Glomerular visceral epithelial cell (primary cell): Measurements from ENCODE around the gene AP4M1.

Source experiments
- DNase-seq: peaks from one replicate; pipeline ENCODE4 v3.0.0-alpha.2; 2016; ENCODE audit errors: extremely low spot score

The AP4M1 gene, protein sequence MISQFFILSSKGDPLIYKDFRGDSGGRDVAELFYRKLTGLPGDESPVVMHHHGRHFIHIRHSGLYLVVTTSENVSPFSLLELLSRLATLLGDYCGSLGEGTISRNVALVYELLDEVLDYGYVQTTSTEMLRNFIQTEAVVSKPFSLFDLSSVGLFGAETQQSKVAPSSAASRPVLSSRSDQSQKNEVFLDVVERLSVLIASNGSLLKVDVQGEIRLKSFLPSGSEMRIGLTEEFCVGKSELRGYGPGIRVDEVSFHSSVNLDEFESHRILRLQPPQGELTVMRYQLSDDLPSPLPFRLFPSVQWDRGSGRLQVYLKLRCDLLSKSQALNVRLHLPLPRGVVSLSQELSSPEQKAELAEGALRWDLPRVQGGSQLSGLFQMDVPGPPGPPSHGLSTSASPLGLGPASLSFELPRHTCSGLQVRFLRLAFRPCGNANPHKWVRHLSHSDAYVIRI

DNA sequence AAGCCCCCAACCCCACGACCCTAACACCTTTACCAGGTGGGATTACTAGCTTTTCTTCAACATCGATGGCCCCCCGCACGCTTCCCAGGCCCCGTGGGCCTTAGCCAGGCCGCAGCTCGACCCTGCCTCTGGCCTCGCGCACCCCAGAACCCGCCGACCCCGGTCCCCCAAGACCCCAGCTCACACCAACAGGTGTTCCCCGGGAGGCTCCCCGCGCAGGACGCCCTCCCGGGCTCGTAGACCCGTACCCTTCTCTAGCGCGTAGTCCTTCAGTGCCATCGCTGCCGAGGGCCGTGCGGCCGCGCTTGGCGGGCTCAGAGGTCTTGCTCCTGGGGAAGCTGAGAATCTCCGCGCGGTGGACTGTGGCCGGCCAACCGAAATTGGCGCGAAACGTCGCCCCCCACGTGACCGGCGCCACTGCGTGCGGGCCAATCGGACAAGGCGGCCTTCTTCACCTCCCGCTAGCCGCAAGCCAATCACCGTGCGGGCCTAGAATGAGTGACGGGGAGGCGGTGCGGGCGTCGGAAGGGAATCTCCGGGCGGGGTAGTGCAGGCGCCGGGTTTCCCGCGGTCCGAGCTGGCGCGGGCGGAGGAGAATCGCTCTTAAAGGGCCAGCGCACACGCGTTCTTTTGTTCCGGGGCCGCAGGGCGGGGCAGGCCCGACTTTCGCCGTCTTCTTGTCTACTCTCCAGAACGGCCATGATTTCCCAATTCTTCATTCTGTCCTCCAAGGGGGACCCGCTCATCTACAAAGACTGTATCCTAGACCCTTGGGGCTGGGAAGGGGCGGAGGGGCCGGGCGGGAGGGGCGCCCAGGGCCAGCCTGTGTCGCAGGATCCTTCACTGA, at the start of gene AP4M1, which contains the start of gene MCM7:
Gene AP4M1 (plus strand): TSS at position 628 of the 847 bp plus-strand sequence. CDS start 72 bp downstream, at position 700.
Gene MCM7 (minus strand): TSS at position 382 of the 847 bp plus-strand sequence. CDS start 103 bp downstream, at position 279.
- DNase-seq: peak; percentile 99

DNA sequence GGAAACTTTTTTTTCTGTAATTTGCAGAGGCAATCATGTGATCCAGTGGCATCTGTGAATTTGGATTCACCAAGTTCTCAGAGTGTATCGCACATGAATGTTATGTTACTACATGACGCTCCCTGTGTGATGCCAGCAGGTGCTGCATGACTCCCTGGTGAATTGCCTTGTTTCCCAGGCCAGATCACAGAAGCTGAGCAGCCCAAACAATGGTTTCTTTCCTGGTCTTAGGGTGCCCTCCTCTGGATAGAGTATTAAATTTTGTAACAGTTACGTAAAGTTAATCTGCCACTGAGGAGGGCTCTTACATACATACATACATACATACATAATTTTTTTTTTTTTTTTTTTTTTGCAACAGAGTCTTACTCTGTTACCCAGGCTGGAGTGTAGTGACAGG, 48.2 kb upstream of the AP4M1 start:
- peak; percentile 62 for DNase-seq

DNA sequence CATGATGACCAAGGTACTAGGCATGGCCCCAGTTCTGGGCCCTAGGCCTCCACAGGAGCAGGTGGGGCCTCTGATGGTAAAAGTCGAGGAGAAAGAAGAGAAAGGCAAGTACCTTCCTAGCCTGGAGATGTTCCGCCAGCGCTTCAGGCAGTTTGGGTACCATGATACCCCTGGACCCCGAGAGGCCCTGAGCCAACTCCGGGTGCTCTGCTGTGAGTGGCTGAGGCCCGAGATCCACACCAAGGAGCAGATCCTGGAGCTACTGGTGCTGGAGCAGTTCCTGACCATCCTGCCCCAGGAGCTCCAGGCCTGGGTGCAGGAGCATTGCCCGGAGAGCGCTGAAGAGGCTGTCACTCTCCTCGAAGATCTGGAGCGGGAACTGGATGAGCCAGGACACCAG, 44.4 kb upstream of the AP4M1 start:
- no peak for DNase-seq

DNA sequence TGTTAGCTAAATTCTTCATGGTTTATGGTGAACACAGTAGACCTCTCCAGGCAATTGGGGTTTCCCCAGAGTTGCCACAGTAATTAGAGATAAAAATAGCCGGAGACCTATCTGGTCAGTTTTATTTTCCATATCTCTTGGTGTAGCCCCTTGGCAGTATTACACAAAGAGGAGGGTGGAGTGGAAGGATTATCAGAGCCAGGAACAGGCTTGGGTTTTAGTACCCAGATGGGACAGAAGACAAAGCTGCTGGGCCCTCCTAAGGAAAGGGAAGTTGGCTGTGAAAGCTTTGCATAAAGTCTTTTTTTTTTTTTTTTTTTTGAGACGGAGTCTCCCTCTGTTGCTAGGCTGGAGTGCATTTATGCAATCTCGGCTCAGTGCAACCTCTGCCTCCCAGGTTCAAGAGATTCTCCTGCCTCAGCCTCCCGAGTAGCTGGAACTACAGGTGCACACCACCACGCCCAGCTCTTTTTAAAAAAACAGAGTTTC, 42.1 kb upstream of the AP4M1 start:
- no peak for DNase-seq

DNA sequence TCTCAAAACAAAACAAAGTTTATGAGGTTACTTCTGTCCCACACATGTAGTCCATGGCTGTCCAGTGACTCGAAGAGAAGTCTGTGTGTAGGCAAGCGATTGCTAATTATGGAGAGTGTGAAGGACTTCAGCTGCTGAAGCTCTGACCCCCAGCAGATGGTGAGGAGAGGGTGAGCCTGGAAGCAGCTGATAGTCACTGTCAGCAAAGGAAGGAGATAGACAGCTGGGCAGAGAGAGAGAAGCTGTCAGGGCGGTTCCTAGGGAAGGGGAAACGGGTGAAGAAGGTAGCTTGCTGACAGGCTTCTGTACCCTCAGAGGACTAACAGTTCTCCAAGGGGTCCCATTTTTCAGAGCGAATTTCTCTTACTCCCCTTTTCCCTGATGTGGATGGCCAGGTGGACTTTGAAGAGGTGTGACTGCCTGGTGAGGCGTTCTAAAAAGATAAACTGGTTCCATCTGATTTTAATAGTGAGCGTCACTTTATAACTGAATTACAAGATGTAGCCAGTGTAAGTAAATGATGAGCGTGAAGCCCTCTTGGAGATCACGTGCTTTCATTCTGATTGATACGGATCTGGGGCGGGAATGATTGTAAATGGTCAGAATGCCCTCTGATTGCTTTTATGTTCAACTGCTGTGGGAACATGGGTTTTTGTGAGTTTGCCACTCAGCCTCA, 39.8 kb upstream of the AP4M1 start:
- no peak for DNase-seq

DNA sequence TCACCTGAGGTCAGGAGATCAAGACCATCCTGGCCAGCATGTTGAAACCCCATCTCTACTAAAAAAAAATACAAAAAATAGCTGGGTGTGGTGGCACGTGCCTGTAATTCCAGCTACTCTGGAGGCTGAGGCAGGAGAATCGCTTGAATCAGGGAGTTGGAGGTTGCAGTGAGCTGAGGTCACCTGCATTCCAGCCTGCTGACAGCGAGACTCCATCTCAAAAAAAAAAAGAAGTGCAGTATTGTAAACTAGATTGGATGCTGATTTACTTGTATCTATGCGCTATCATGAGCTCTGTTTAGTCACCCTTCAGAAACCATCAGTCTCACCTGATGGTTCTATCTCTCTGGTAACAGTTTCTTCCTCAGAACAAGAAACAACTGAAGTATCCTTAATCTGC, 38.1 kb upstream of the AP4M1 start:
- DNase-seq: no peak

DNA sequence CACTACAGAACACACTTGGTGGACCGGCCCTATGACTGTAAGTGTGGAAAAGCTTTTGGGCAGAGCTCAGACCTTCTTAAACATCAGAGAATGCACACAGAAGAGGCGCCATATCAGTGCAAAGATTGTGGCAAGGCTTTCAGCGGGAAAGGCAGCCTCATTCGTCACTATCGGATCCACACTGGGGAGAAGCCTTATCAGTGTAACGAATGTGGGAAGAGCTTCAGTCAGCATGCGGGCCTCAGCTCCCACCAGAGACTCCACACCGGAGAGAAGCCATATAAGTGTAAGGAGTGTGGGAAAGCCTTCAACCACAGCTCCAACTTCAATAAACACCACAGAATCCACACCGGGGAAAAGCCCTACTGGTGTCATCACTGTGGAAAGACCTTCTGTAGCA, 37.3 kb upstream of the AP4M1 start:
- no peak for DNase-seq

DNA sequence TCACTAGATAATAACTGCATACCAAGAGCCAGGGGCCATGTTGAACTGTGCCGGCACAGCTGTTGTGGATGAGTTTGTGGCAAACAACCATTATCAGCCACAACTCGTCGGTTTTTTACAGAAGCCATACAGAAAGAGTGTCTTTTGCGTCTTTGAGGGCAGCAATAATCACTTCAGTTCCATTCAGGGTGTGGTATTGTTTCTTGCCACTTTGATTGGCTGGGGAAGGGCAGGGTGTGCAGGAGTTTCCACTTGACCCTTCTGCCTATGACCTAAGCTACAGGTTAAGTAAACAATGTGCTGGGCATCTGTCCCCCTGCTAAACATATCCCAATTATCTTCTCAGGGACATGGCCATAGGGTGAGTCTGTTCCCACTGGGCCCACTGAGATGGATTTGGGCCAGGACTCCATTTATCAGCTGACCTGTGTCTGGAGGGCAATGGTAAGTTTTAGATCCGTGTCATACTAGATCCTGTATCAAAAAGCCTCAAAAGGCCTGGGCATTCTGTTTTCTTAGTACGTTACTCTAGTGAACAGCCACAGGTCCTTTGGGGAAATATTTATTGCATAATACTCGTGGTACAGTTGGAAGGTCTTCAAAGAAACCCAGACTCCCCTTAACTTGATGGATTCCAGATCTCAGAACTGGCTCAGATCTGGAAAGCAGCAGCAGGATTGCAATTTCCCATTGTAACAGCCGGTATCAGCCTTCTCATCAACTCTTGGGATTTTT, 35.8 kb upstream of the AP4M1 start:
- DNase-seq: no peak

DNA sequence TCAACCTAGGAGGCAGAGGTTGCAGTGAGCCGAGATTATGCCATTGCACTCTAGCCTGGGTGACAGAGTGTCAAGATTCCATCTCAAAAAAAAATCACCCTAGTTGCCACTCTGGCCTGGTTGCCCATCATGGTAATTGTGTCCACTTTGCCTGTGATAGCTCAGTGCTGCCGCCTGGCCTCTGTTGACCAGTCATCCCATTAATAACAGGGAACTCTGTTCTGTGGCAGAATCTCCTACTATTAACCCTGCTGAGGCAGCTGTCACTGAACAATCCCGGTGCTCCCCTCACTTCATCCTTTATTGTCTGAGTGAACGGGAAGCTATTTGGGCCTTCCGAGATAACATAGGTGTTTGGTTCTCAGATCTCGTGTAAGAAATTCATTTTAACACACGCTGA, 34.5 kb upstream of the AP4M1 start:
- DNase-seq: no peak

DNA sequence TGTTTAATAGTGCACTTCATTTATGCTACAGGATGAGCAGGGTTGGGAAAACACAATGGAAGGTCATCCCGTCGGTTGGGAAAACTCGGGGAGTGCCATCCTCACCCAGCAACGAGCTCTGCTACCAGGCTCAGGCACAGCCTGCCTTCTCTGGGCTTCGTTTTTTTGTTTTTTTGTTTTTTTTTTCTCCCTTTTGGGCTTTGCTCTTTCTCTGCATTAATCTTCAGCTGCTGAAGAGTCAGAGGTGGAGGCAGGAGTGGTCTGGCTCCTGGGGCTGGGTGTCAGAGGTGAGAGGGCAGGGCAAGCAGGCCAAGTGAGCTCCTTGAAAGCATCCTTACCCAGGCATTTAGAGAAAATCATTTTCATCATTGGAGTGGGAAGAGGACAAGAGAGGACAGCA, 31.5 kb upstream of the AP4M1 start:
- no peak for DNase-seq

DNA sequence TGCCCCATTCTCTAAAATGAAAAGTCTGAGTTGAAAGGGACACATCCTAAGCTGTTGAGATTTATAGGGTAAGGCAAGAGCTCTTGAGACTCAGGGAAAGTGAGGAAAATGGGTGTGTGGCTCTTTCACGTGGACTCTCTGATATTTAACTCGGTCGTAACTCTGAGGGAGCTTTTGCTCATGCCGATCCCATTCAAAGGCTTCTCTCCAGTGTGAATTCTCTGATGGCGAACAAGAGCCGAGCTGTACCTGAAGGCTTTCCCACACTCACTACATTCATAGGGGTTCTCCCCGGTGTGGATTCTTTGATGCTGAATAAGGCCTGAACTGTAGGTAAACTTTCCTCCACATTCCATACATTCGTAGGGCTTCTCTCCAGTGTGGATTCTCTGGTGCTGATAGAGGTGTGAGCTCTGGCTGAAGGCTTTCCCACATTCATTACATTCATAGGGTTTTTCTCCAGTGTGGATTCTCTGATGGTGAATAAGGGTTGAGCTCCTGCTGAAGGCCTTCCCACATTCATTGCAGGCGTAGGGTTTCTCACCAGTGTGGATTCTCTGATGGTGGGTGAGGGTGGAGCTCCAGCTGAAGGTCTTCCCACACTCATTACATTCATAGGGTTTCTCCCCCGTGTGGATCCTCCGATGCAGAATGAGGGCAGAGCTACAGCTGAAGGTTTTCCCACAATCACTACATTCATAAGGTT, 30.3 kb upstream of the AP4M1 start:
- no peak for DNase-seq

DNA sequence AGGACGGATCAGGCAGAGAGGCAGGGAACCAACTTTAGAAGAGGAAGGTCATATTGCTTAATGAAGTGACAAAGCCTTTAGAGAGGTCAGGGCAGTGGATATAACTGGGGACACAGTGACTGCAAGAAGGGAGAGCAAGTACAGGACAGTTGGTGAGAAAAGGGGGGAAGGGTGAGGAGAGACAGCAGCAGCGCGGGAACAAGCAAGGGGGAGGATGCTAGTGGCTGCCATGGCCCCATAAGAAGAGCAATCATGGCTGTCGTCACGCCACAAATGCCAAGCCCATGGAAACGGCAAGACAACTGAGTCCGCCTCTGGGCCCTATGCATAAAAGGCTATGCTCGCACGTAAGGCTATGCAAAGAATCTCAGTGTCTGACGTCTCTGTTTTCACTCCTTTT, 29.0 kb upstream of the AP4M1 start:
- no peak for DNase-seq

DNA sequence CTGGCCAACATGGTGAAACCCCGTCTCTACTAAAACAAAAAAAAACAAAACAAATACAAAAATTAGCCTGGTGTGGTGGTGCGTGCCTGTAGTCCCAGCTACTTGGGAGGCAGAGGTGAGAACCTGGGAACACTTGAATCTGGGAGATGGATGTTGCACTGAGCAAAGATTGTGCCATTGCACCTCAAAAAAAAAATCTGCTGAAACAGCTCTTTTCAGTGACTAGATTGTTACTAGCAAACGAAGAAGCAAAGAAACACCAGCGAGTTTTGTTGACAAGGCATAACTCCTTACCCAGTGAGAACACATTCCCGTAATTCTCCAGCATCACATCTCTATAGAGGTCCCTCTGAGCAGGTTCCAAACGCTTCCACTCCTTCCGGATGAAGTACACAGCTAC, 26.6 kb upstream of the AP4M1 start:
- DNase-seq: no peak

DNA sequence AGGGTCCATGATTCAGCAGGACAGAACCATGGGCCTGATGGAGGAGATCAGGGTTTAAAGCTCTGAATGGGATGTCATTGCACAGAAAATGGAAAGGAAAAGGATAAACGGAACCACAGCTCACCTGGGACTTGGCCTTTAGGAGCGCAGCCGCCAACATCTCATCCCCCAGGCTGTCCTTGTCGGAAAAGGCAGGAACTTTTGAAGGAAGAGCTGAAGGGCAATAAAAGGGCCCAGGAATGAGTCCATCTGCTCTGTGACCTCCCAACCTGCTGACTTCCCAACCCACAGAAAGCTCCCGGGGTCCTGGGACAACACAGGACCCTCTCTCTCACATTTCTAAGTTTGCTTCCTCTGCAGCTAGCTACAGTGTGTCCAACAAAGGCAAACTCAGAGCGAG, 26.0 kb upstream of the AP4M1 start:
- DNase-seq: no peak

DNA sequence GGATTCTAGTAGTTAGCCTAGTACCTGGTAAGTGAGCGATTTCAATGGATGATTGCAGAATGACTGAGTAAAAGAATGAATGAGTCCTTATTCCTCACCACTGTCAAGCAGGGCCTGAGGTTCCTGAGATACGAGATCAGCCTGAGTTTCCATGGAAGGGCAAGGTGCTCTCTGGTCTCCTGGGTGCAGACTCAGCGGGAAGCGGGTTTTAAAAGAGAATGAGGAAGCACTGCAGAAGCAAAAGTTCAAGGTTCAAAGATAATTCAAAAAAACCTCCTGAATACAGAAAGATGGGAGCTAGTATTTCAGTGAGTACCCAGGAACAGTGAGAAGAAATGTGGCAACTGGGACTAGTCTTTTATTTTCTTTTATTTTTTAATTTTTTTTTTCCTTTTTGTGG, 24.2 kb upstream of the AP4M1 start:
- DNase-seq: no peak

DNA sequence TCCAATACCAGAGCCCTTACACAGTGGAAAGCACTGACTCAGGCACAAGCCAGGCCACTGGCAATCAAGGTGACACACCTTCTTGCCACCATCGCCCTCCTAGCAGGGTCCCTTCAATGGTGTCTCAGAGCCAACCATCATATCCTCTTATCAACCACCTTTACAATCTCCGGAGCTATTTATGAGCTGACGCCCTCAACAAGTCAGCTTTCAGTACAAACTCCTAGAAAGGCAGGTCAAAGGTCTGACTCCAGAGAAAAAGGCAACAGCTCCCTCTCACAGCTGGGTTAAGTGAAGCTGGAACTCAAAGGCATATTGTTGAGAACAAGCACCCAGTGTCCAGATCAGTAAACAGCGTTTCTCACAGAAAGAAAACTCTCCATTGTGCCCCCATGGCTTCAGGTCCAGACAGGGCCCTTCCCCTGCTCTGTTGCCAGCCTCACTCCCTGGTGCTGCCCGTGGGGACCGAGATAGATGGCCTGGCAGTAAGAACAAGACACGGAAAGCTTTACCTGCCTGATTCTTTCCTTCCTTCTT, 22.4 kb upstream of the AP4M1 start:
- no peak for DNase-seq

DNA sequence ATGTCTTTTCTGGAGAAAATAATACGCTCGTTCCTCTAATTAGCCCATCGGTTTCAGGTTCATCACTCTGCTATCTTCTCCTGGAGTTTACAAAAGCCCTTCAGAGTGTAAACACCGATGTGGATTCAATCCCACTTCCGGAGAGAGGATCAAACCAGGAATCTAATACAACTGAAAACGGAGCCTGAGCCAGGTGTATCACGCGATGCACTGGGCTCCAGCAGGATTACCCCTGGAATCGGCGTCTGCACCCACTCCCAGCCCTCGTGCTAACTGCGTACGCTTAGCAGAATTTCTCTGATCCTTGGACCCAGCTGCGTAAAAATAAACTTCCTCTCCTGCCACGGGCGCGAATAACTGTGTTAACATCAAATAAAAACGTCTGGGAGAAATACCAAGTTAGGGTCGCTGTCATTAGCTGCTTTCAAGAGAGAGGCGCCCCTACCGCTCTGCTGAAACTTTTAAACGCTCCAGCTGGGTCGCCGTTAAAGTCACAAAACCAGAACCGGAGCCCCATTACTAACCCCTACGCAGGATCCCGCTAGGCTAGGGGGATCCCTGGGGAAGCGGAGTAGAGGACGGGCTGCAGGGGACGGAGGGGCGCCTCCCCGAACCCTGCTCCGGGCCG, 20.4 kb upstream of the AP4M1 start:
- DNase-seq: no peak

DNA sequence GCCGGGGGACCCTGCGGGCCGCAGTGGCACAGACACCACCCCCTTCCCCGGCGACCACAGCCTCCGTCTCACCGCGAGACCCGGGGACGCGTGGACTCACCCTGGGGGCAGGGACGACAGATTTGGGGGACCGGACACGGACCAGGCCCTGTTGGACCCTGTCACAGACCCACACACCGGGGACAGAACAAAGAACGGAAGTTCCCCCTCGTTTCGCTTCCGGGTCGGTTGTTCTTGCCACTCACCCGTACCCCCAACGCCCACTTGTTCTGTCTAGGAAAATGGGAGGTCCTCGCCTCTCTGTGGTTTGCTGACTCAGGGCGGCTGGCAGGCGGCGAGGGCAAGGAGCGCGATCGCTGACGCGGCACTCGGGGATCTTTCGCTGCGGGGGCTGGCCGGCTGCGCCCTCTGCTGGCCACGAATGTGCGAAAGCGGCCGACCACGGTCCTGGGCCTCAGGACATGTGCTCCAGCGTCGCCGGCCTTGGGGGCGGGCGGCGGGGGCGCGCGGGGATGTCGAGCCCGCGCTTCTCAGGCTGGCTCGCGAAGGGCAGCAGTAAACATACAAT, 19.8 kb upstream of the AP4M1 start, which contains the start of gene ZNF3:
Gene ZNF3 (minus strand): TSS at position 189 of the 568 bp plus-strand sequence. CDS start 4,366 bp downstream, outside the sequence.
- DNase-seq: peak; percentile 98

DNA sequence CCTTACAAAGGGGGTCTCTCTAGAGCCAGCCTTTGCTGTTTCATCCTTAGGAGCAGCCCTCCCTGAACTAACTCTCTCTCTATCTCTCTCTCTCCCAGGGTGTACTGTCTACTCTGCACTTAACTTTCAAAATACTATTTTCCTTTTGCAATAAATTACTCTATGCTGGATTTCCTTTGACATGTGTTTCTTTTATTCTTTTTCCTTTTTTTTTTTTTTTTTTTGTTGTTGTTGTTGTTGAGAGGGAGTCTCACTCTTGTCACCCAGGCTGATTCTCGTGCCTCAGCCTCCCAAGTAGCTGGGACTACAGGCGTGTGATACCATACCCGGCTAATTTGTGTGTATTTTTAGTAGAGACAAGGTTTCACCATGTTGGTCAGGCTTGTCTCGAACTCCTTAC, 18.5 kb upstream of the AP4M1 start:
- DNase-seq: no peak
